IMR-90 (cell line): ENCODE data around the gene MAGI1. TPM values are rescaled to one million over a fixed set of nuclear protein-coding genes. Genes with fewer than 3 reads are reported as not detected.

Source experiments
- ATAC-seq: fragments of 200-7000 bp; cut with Tn5 transposase; 2 replicates; pipeline ENCODE4 v1.9.1; 2020; ENCODE audit warnings: low read depth, mild to moderate bottlenecking, moderate library complexity
- BruUV-seq: library from RNA; stranded (reverse); fragments of 400-500 nt; replicated peaks from 2 replicates; lab custom pipeline; 2021; lab: Mats Ljungman, UMichigan
- CTCF ChIA-PET: fragments of 300-600 bp; formaldehyde crosslinking; extraction: SDS; loops from one replicate; lab custom pipeline; 2021; ENCODE audit warnings: antibody characterized with exemption; lab: Yijun Ruan, JAX
- POLR2A ChIA-PET: fragments of 300-600 bp; sonication (Branson Sonifier 250); formaldehyde crosslinking; loops from one replicate; lab custom pipeline; 2022; ENCODE audit warnings: antibody characterized with exemption; ENCODE audit not compliant: unreplicated experiment; lab: Charles Lee
- DNase-seq: peaks from one replicate; pipeline ENCODE4 v3.0.0; 2013
- H2AFZ ChIP-seq: replicated peaks from 2 replicates; pipeline ENCODE3; 2013; ENCODE audit warnings: low read length, mild to moderate bottlenecking; ENCODE audit not compliant: poor library complexity
- H2AK5ac ChIP-seq: 2 replicates; pipeline ENCODE4 v1.6.1; 2013; ENCODE audit warnings: low read depth, low read length, inconsistent platforms
- H2AK9ac ChIP-seq: replicated peaks from 2 replicates; pipeline ENCODE3; 2013; ENCODE audit warnings: mild to moderate bottlenecking, low read depth, low read length, moderate library complexity; ENCODE audit not compliant: poor library complexity
- H2BK120ac ChIP-seq: 2 replicates; pipeline ENCODE4 v1.6.1; 2013; ENCODE audit warnings: low read depth, low read length, inconsistent platforms
- H2BK15ac ChIP-seq: 3 replicates; pipeline ENCODE4 v1.6.1; 2013; ENCODE audit warnings: low read depth, low read length, inconsistent platforms
- H2BK20ac ChIP-seq: 2 replicates; pipeline ENCODE4 v1.6.1; 2013; ENCODE audit warnings: low read depth, mild to moderate bottlenecking, inconsistent platforms, low read length, moderate library complexity
- H2BK5ac ChIP-seq: 2 replicates; pipeline ENCODE4 v1.6.1; 2013; ENCODE audit warnings: mild to moderate bottlenecking, low read depth, low read length, inconsistent platforms; ENCODE audit not compliant: poor library complexity, severe bottlenecking
- H3K14ac ChIP-seq: replicated peaks from 2 replicates; pipeline ENCODE4 v1.6.1; 2013; ENCODE audit warnings: low read depth, low read length, inconsistent platforms
- H3K18ac ChIP-seq: 2 replicates; pipeline ENCODE4 v1.6.1; 2013; ENCODE audit warnings: low read depth, low read length, control low read depth
- H3K23ac ChIP-seq: 2 replicates; pipeline ENCODE4 v1.6.1; 2013; ENCODE audit warnings: low read depth, low read length, inconsistent platforms
- H3K27ac ChIP-seq: 2 replicates; pipeline ENCODE4 v1.5.1; 2013; ENCODE audit warnings: mild to moderate bottlenecking, control low read depth, low read length; ENCODE audit not compliant: insufficient read depth
- H3K27me3 ChIP-seq: 2 replicates; pipeline ENCODE4 v1.6.1; 2013; ENCODE audit warnings: low read length; ENCODE audit not compliant: control insufficient read depth, insufficient read depth
- H3K36me3 ChIP-seq: 2 replicates; pipeline ENCODE4 v1.6.1; 2013; ENCODE audit warnings: low read length, mixed read lengths; ENCODE audit not compliant: control insufficient read depth, insufficient read depth
- H3K4ac ChIP-seq: 2 replicates; pipeline ENCODE4 v1.6.1; 2013; ENCODE audit warnings: low read depth, low read length, inconsistent platforms
- H3K4me1 ChIP-seq: 2 replicates; pipeline ENCODE4 v1.6.1; 2013; ENCODE audit warnings: low read length, mixed read lengths; ENCODE audit not compliant: control insufficient read depth, insufficient read depth
- H3K4me2 ChIP-seq: 2 replicates; pipeline ENCODE4 v1.6.1; 2013; ENCODE audit warnings: low read depth, mild to moderate bottlenecking, control low read depth, low read length, moderate library complexity
- H3K4me3 ChIP-seq: 2 replicates; pipeline ENCODE4 v1.5.1; 2013; ENCODE audit warnings: low read depth, mild to moderate bottlenecking, control low read depth, low read length, moderate library complexity; ENCODE audit not compliant: insufficient read depth
- H3K56ac ChIP-seq: 2 replicates; pipeline ENCODE4 v1.6.1; 2013; ENCODE audit warnings: low read length, inconsistent platforms; ENCODE audit not compliant: insufficient read depth; ENCODE audit errors: extremely low read depth
- H3K79me1 ChIP-seq, 2 experiments: 2 replicates each; pipeline ENCODE4 v1.6.1; 2013; ENCODE audit warnings: low read length in 2 of 2, inconsistent platforms in 1 of 2, low read depth in 1 of 2
- H3K9ac ChIP-seq: 2 replicates; pipeline ENCODE4 v1.6.1; 2013; ENCODE audit warnings: low read depth, low read length, control low read depth
- H3K9me1 ChIP-seq: 2 replicates; pipeline ENCODE4 v1.6.1; 2013; ENCODE audit warnings: low read length, inconsistent platforms; ENCODE audit not compliant: insufficient read depth
- H3K9me3 ChIP-seq: 2 replicates; pipeline ENCODE4 v1.6.1; 2013; ENCODE audit warnings: low read length; ENCODE audit not compliant: control insufficient read depth, insufficient read depth
- H4K20me1 ChIP-seq: 2 replicates; pipeline ENCODE4 v1.6.1; 2013; ENCODE audit warnings: low read length, inconsistent platforms; ENCODE audit not compliant: insufficient read depth
- H4K5ac ChIP-seq: 2 replicates; pipeline ENCODE4 v1.6.1; 2013; ENCODE audit warnings: mild to moderate bottlenecking, low read depth, low read length, control low read depth
- H4K8ac ChIP-seq, 2 experiments: 2 replicates each; pipeline ENCODE4 v1.6.1; 2013; ENCODE audit warnings: low read depth in 2 of 2, low read length in 2 of 2, control low read depth in 1 of 2, inconsistent platforms in 1 of 2
- H4K91ac ChIP-seq: 2 replicates; pipeline ENCODE4 v1.6.1; 2013; ENCODE audit warnings: low read depth, low read length, inconsistent platforms; ENCODE audit not compliant: insufficient read depth
- CEBPB ChIP-seq: IDR thresholded peaks from 2 replicates; pipeline ENCODE4 v1.6.1; 2012; ENCODE audit warnings: low read depth, low read length, improper control_type of control experiment
- CTCF ChIP-seq: conservative IDR thresholded peaks from 2 replicates; pipeline ENCODE4 v1.5.1; 2012; ENCODE audit warnings: mild to moderate bottlenecking, low read depth, low read length, improper control_type of control experiment
- MAZ ChIP-seq: IDR thresholded peaks from 2 replicates; pipeline ENCODE4 v1.6.1; 2012; ENCODE audit warnings: low read depth, mild to moderate bottlenecking, low read length, improper control_type of control experiment, moderate library complexity, borderline replicate concordance
- MXI1 ChIP-seq: IDR thresholded peaks from 2 replicates; pipeline ENCODE4 v1.6.1; 2012; ENCODE audit warnings: low read depth, mild to moderate bottlenecking, low read length, moderate library complexity, borderline replicate concordance
- RAD21 ChIP-seq: IDR thresholded peaks from 2 replicates; pipeline ENCODE4 v1.6.1; 2012; ENCODE audit warnings: low read length, improper control_type of control experiment
- WGBS, 2 experiments: methylation state at CpG; one replicate each; pipeline versions ENCODE4 v1.1.5 to v1.1.7; 2013; ENCODE audit warnings: missing lambda C conversion rate in 2 of 2; ENCODE audit not compliant: insufficient read length in 1 of 2; ENCODE audit errors: extremely low coverage in 2 of 2; 5-methylcytosine and 5-hydroxymethylcytosine counted together
- dilution Hi-C: fragments of 300-500 bp; cut with HindIII; formaldehyde crosslinking; loops from one replicate; pipeline ENCODE4 v1.14.3; 2018; ENCODE audit warnings: low sequenced_read_pairs; ENCODE audit not compliant: unreplicated experiment
- in situ Hi-C: fragments of 300-500 bp; cut with MboI; formaldehyde crosslinking; loops from 3 replicates; pipeline ENCODE4 v1.14.3; 2019; ENCODE audit warnings: low sequenced_read_pairs, inconsistent platforms, mixed read lengths
- intact Hi-C: fragments of 100-400 bp; cut with micrococcal nuclease; formaldehyde crosslinking; loops from 2 replicates; pipeline ENCODE4 v1.10.0; 2022
- polyA plus RNA-seq, 3 experiments: library from polyadenylated mRNA; depleted of rRNA; stranded (reverse); fragments of >200 nt; gene quantifications; 2 replicates each; pipeline ENCODE4 v1.2.3, GENCODE V29; 2012; ENCODE audit warnings: low replicate concordance in 1 of 3
- total RNA-seq: library from RNA; depleted of rRNA; stranded (reverse); fragments of >200 nt; gene quantifications from 2 replicates; pipeline ENCODE4 v1.2.3, GENCODE V29; 2012
- TF ChIP-seq, protein P1 (sequence below): fragments of 150-350 bp; IDR thresholded peaks from 2 replicates; pipeline ENCODE4 v1.6.1; 2017; ENCODE audit warnings: mild to moderate bottlenecking, antibody characterized with exemption, low read length, low read depth

Gene MAGI1
- total and polyA plus RNA-seq, 2 of the 4 experiments (the other 2 are of a cell fraction), result 14.5 to 24.2 TPM

- no peaks in the 10 kb centered on the region for H3K9me1 ChIP-seq
- WGBS, 2 experiments, result no CpG with 5 or more reads among the region's 2 CpGs
Observed at GRCh38 chr3:65377637-65378036, 661.1 kb downstream of the MAGI1 start.

More at GRCh38 chr3:65377637-65378036, 661.1 kb downstream of the MAGI1 start:
- H2BK5ac ChIP-seq, result no peak overlapping the region
- H2BK15ac ChIP-seq, result no peak overlapping the region
- dilution Hi-C loops (no loop called here), in situ Hi-C loops (no loop called here), intact Hi-C loops (no loop called here)
- no peak overlapping the region for H3K9ac ChIP-seq
- H4K20me1 ChIP-seq, result no peaks in the 10 kb centered on the region
- no peak overlapping the region for H3K14ac ChIP-seq
- no peaks in the 10 kb centered on the region for H3K9me3 ChIP-seq
- no peaks in the 10 kb centered on the region for H3K4me1 ChIP-seq
- H4K5ac ChIP-seq, result no peak overlapping the region
- H3K79me1 ChIP-seq, result no peaks in the 10 kb centered on the region
- no peak overlapping the region for H2AK5ac ChIP-seq
- no peak overlapping the region for H3K4me3 ChIP-seq
- DNase-seq, result no peak
- H3K18ac ChIP-seq, result no peak overlapping the region
- no peak for TF ChIP-seq CTCF
- no peak for TF ChIP-seq MXI1
- TF ChIP-seq, protein P1, sequence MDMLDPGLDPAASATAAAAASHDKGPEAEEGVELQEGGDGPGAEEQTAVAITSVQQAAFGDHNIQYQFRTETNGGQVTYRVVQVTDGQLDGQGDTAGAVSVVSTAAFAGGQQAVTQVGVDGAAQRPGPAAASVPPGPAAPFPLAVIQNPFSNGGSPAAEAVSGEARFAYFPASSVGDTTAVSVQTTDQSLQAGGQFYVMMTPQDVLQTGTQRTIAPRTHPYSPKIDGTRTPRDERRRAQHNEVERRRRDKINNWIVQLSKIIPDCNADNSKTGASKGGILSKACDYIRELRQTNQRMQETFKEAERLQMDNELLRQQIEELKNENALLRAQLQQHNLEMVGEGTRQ, result no peak
- TF ChIP-seq MAZ, result no peak
- TF ChIP-seq CEBPB, result no peak
- no peak for TF ChIP-seq RAD21
- H3K23ac ChIP-seq, result no peak overlapping the region
- no peak for ATAC-seq
- H3K36me3 ChIP-seq, result peaks cover 11% of the 10 kb centered on the region
- H2BK20ac ChIP-seq, result no peak overlapping the region
- ChIA-PET CTCF (no interaction called here), POLR2A (no interaction called here)
- no peak overlapping the region for H2AK9ac ChIP-seq
- no peak overlapping the region for H3K4ac ChIP-seq
- no peak overlapping the region for H3K4me2 ChIP-seq
- no peak overlapping the region for H2BK120ac ChIP-seq
- H4K8ac ChIP-seq, result no peak overlapping the region
- H4K91ac ChIP-seq, result no peak overlapping the region
- BruUV-seq, result no TSS peak
- no peak overlapping the region for H3K56ac ChIP-seq
- H2AFZ ChIP-seq, result no peak overlapping the region
- no peaks in the 10 kb centered on the region for H3K27me3 ChIP-seq
- no peak overlapping the region for H3K27ac ChIP-seq
